Inflammatory macrophage (primary cell): ENCODE data around the gene RRP12.

Experiments used
- DNase-seq, 2 donors: peaks; one replicate each; pipeline ENCODE4 v3.0.0-alpha.2; 2020 to 2022
- total RNA-seq, 18 experiments: gene quantifications; one replicate each; lab custom pipeline; 2026; ENCODE audit warnings: mixed read lengths in 6 of 18, inconsistent platforms in 2 of 18; lab: John Stamatoyannopoulos, UW

The RRP12 gene, protein sequence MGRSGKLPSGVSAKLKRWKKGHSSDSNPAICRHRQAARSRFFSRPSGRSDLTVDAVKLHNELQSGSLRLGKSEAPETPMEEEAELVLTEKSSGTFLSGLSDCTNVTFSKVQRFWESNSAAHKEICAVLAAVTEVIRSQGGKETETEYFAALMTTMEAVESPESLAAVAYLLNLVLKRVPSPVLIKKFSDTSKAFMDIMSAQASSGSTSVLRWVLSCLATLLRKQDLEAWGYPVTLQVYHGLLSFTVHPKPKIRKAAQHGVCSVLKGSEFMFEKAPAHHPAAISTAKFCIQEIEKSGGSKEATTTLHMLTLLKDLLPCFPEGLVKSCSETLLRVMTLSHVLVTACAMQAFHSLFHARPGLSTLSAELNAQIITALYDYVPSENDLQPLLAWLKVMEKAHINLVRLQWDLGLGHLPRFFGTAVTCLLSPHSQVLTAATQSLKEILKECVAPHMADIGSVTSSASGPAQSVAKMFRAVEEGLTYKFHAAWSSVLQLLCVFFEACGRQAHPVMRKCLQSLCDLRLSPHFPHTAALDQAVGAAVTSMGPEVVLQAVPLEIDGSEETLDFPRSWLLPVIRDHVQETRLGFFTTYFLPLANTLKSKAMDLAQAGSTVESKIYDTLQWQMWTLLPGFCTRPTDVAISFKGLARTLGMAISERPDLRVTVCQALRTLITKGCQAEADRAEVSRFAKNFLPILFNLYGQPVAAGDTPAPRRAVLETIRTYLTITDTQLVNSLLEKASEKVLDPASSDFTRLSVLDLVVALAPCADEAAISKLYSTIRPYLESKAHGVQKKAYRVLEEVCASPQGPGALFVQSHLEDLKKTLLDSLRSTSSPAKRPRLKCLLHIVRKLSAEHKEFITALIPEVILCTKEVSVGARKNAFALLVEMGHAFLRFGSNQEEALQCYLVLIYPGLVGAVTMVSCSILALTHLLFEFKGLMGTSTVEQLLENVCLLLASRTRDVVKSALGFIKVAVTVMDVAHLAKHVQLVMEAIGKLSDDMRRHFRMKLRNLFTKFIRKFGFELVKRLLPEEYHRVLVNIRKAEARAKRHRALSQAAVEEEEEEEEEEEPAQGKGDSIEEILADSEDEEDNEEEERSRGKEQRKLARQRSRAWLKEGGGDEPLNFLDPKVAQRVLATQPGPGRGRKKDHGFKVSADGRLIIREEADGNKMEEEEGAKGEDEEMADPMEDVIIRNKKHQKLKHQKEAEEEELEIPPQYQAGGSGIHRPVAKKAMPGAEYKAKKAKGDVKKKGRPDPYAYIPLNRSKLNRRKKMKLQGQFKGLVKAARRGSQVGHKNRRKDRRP (N-terminal part only)
- 26.0 to 131 (median 81.0) reads per million in 18 experiments for total RNA-seq

GRCh38 chr10:97400665-97401454 is at the start of gene RRP12:
RRP12 (minus strand) TSS chr10:97401340; CDS start chr10:97401231, 109 bp downstream.
- peak; percentile 98 to 99 for DNase-seq

DNA sequence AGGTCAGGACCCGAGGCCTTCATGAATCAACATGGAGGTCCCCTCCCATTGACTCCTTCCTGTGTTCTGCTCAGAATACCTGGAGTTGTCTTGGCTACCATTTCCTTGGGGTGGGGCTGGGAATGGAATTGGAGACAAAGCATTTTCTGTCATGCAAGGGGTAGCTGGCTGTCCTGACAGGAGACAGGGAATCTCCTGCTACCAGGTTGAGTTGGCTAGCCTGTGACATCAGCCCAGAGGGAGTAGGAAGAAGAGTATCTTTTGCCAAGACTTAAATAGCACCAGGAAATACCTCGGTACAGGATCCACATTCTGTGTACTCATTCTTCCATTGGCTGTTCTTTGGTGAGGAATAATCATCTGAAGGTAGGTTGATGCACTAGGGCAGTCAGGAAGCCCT is 49.7 kb upstream of the RRP12 start:
- no peak for DNase-seq

GRCh38 chr10:97445722-97446639 is 44.8 kb upstream of the RRP12 start, which contains the start of the genes EXOSC1 and ZDHHC16:
EXOSC1 (minus strand) TSS chr10:97446006; CDS start chr10:97445985, 21 bp downstream.
ZDHHC16 (plus strand) TSS chr10:97446175; CDS start chr10:97451676, 5,501 bp downstream.
- peak; percentile 93 to 96 for DNase-seq

DNA sequence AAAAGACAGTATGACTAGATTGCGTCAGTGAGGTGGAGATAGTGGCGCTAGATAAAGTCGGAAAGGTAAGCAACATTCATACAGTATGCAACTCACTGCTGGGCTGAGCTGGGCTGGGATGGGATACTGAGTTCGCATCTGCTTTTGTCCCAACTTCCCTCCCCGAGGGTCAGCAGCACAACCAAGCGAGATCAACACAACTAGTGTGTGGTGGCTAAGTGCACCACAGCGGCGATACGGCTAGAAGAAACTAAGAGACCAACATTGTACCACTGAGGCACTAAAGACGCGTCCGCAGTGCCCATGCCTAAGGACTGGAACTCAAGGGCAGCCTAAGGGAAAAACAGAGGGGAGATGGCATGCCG is 44.2 kb upstream of the RRP12 start:
- DNase-seq = no peak

DNA sequence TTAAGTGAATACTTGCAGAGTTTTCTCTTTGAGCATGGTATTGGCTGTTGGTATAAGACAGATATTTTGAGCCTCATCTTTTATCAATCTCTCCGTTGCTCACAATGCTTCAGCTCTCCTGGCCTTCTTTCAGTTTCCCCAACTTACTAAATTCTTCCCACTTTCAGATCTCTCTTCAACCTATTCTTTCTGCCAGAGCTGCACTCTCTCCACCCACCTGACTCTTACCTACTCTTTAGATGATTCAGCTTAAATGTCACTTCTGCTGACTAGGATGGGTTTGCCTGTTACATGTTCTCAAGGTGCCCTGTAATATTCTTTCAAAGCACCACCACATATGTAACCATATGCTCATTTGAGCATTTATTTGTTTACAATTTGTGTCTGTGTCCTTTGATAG is 43.1 kb upstream of the RRP12 start:
- DNase-seq = no peak

DNA sequence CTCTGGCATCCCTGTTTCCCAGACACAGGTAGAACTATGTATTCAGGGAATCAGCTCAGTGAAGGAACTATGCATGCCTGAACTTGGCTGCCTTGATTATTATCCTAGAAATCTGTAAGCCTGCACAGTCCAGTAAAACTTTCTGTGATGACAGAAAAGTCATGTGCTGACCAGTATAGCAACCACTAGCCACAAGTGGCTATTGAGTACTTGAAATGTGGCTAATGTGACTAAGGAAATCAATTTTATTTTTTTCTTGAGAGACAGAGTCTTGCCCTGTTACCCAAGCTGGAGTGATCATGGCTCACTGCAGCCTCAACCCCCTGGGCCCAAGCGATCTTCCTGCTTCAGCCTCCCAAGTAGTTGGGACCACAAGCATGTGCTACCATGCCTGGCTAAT is 41.1 kb upstream of the RRP12 start:
- no peak for DNase-seq

DNA sequence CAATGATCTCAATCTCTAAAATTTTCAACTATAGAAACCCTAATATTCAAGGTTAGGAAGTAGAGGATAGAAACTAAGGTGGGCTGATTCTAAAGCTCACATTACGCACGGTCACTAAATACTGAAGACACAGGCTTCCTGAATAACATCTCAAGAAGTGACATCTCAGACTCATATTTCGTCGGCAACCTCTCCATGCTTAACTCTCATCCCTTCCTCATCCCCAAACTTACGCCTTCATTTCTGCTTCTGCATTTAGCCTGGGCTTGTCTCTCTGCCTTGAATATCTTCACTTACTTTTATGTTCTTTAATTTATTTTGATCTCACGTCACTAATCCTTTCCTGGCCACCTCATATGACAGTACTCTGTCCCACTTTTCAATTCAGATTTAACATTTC is 34.1 kb upstream of the RRP12 start:
- DNase-seq = no peak

DNA sequence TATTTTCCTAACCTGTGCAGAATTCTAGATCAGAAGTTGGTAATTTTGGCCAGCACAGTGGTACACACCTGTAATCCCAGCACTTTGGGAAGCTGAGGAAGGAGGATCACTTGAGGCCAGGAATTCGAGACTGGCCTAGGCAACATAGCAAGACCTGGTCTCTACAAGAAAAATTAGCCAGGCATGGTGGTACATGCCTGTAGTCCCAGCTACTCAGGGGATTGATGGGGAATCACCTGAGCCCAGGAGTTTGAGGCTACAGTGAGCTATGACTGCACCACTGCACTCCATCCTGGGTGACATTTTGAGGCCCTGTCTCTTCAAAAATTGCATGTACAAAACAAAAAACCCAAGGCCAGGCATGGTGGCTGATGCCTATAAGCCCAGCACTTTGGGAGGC is 33.4 kb upstream of the RRP12 start:
- DNase-seq = no peak

GRCh38 chr10:97434055-97434454 is 32.9 kb upstream of the RRP12 start:
- DNase-seq = no peak

GRCh38 chr10:97428572-97428981 is 27.4 kb upstream of the RRP12 start:
- DNase-seq = peak; percentile 35 to 47

- peak in 1 of 2 donors; percentile 16 for DNase-seq
These were observed 26.5 kb upstream of the RRP12 start for GRCh38 chr10:97427571-97428179.

GRCh38 chr10:97426776-97427570 is 25.8 kb upstream of the RRP12 start:
- no peak for DNase-seq

GRCh38 chr10:97425964-97426775 is 25.0 kb upstream of the RRP12 start, which contains the start of gene PGAM1:
PGAM1 (plus strand) TSS chr10:97426191; CDS start chr10:97426308, 117 bp downstream.
- peak; percentile 97 for DNase-seq

- DNase-seq = peak; percentile 74 to 78
These were observed 22.6 kb upstream of the RRP12 start for GRCh38 chr10:97423757-97424098.

DNA sequence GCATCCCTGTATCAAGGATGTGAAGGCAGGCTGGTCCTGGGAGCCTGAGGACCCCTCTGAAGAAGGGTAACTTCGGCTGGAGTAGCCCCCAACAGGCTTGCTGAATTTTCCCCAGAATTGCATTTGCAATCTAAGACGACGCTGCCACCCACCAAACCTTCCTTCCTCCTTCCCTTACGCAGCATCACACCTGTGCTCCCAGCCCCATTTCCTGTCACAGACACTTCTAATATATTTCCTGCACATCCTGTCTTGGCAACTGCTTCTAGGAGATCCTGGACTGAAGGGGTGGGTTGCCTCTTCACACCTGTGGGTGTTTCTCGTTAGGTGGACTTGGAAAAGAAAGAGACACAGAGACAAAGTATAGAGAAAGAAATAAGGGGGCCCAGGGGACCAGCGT is 15.4 kb upstream of the RRP12 start:
- no peak for DNase-seq

GRCh38 chr10:97412891-97413304 is 11.8 kb upstream of the RRP12 start:
- no peak for DNase-seq

GRCh38 chr10:97411406-97411805 is 10.3 kb upstream of the RRP12 start:
- peak; percentile 83 to 85 for DNase-seq

- DNase-seq = peak; percentile 85
These were observed 7.4 kb upstream of the RRP12 start for GRCh38 chr10:97408496-97408992.
